Measurements from ENCODE around the gene LILRA6. TPM values are rescaled to one million over a fixed set of nuclear protein-coding genes. Genes with fewer than 3 reads are reported as not detected.
"Not testable (repeated sequence)": the region's sequence is repeated elsewhere in the genome, so short reads cannot be mapped to it uniquely, and the experiment has no call there.

LILRA6 gene
- total and polyA plus RNA-seq, 8 donors = 0.53 to 51.5 (median 0.74) TPM

DNA sequence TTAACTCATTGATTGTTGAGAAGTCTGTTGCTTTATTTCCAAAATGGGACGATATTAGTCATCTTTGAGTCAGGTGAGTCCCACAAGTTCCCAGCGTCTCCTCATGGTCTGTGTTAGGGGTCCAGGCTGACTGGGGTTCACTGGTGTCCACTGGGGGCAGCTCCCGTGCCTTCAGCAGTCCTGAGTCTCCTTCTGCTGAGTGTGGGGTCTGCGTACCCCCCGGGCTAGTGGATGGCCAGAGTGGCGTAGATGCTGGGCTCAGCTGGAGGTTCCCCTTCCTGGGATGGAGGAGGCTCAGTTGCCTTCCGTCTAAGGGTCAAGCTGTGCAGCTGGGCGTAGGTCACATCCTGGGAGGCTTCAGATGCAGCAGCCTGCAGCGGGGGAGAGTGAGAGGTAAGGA is 25.7 kb downstream of the LILRA6 start:
- Histone ChIP-seq H3K4me3 (no peak overlapping the region), H3K4me1 (peaks cover 0 to 53% of the 10 kb centered on the region in 2 donors), H3K9me3 (no peaks in the 10 kb centered on the region), H3K36me3 (peaks cover 0 to 38% of the 10 kb centered on the region in 2 donors), H3K27me3 (no peaks in the 10 kb centered on the region), H3K27ac (no peak overlapping the region)
- TF ChIP-seq, protein P1, sequence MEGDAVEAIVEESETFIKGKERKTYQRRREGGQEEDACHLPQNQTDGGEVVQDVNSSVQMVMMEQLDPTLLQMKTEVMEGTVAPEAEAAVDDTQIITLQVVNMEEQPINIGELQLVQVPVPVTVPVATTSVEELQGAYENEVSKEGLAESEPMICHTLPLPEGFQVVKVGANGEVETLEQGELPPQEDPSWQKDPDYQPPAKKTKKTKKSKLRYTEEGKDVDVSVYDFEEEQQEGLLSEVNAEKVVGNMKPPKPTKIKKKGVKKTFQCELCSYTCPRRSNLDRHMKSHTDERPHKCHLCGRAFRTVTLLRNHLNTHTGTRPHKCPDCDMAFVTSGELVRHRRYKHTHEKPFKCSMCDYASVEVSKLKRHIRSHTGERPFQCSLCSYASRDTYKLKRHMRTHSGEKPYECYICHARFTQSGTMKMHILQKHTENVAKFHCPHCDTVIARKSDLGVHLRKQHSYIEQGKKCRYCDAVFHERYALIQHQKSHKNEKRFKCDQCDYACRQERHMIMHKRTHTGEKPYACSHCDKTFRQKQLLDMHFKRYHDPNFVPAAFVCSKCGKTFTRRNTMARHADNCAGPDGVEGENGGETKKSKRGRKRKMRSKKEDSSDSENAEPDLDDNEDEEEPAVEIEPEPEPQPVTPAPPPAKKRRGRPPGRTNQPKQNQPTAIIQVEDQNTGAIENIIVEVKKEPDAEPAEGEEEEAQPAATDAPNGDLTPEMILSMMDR (IDR thresholded peaks at IDR 0.05) = no peak
- no peak for ATAC-seq
- no peak for DNase-seq
- intact Hi-C loops (cut with DNase I) = no loop called here

DNA sequence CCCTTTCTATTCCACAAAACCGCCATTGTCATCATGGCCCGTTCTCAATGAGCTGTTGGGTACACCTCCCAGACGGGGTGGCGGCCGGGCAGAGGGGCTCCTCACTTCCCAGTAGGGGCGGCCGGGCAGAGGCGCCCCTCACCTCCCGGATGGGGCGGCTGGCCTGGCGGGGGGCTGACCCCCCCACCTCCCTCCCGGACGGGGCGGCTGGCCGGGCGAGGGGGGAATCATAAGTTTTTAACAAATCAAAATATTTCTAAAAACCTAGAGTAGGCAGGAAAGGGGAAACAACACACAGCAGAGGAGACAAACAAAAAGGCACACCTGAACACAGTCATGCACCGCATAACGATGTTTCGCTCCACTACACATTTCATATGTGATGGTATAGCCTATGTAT is 27.9 kb downstream of the LILRA6 start:
- H3K27ac ChIP-seq; H3K4me3 ChIP-seq; intact Hi-C loops (cut with DNase I); H3K27me3 ChIP-seq; DNase-seq; H3K9me3 ChIP-seq; ATAC-seq: not testable (repeated sequence)
- Histone ChIP-seq H3K36me3 (peaks cover 0 to 38% of the 10 kb centered on the region in 2 donors), H3K4me1 (peaks cover 17 to 72% of the 10 kb centered on the region in 2 donors)

DNA sequence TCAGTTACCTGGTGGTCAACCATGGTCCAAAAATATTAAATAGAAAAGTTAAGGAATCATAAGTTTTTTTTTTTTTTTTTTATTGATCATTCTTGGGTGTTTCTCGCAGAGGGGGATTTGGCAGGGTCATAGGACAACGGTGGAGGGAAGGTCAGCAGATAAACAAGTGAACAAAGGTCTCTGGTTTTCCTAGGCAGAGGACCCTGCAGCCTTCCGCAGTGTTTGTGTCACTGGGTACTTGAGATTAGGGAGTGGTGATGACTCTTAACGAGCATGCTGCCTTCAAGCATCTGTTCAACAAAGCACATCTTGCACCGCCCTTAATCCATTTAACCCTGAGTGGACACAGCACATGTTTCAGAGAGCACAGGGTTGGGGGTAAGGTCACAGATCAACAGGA is 28.4 kb downstream of the LILRA6 start:
- intact Hi-C loops (cut with DNase I); ATAC-seq; H3K4me3 ChIP-seq; H3K9me3 ChIP-seq; H3K27me3 ChIP-seq; DNase-seq: not testable (repeated sequence)
- Histone ChIP-seq H3K4me1 (peaks cover 22 to 73% of the 10 kb centered on the region in 2 donors), H3K27ac (peak overlapping the region in 1 of 2 donors; percentile 18), H3K36me3 (peaks cover 0 to 33% of the 10 kb centered on the region in 2 donors)

DNA sequence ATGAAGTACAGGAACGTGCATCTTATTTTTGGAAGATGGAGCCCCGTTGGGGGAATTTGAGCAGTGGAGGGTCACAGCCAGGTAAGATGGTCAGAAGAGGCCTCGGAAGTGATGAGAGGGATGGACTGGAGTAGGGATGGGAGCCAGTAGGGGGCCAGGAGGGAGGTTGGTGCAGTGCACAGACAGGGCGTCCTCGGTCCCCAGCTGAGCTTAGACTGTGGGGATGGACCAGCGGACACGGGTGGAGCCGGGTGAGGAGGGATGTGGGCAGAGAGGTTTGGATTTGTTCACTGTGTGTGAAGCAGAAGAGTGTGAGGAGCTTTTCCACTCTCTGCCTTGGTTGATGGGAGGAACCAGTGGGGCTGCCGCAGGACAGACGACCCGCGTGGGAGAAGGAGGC is 31.4 kb downstream of the LILRA6 start:
- Histone ChIP-seq H3K27ac (peak overlapping the region; percentile 90 to 97), H3K36me3 (peaks cover 3 to 31% of the 10 kb centered on the region in 2 donors), H3K9me3 (no peaks in the 10 kb centered on the region), H3K27me3 (no peaks in the 10 kb centered on the region), H3K4me1 (peaks cover 51 to 84% of the 10 kb centered on the region in 2 donors), H3K4me3 (peak overlapping the region in 1 of 2 donors; percentile 22)
- TF ChIP-seq, protein P1 (IDR thresholded peaks at IDR 0.05) = no peak
- no peak for DNase-seq
- ATAC-seq = no peak
- intact Hi-C loops (cut with DNase I) = no loop called here

DNA sequence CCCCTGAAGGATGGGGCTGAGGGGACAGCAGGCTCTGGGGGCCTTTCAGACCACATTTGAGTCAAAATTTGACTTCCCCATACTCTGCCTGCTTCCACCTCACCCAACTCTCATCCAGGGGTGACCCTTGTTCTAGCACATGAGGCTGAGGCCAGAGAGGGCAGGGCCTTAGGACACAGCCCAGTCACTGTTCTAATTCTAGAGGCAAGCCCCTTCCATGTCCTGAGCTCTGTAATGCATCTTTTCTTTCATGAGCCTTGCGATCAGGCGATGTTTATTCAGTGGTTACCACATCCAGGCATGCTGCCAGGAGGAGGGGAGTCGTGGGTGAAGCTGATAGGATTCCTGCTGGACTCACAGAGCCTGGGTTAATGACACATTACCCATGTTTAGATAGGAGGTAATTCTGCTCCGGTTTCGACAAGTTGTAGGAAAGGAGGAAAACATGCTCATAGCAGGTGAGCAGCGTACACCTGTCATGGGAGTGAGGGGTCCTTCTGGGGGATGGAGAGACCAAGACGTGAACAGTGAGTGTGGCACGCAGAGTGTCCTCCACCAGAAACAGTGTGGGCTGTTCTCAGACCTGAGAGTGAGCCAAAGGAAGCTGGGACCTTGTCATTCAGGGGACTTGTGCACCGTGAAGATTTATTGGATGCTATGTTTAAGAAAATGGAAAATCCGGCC is 32.6 kb downstream of the LILRA6 start:
- no peaks in the 10 kb centered on the region for H3K27me3 ChIP-seq
- intact Hi-C loops (cut with DNase I) = no loop called here
- peak overlapping the region; percentile 90 to 97 for H3K27ac ChIP-seq
- H3K9me3 ChIP-seq = no peaks in the 10 kb centered on the region
- ATAC-seq = peak; percentile 68
- peaks cover 3 to 39% of the 10 kb centered on the region in 2 donors for H3K36me3 ChIP-seq
- peak; percentile 82 to 96 (median 91) for DNase-seq
- H3K4me1 ChIP-seq = peaks cover 60 to 89% of the 10 kb centered on the region in 2 donors
- peak overlapping the region in 1 of 2 donors; percentile 22 for H3K4me3 ChIP-seq
- TF ChIP-seq, protein P1 (IDR thresholded peaks at IDR 0.05) = no peak

DNA sequence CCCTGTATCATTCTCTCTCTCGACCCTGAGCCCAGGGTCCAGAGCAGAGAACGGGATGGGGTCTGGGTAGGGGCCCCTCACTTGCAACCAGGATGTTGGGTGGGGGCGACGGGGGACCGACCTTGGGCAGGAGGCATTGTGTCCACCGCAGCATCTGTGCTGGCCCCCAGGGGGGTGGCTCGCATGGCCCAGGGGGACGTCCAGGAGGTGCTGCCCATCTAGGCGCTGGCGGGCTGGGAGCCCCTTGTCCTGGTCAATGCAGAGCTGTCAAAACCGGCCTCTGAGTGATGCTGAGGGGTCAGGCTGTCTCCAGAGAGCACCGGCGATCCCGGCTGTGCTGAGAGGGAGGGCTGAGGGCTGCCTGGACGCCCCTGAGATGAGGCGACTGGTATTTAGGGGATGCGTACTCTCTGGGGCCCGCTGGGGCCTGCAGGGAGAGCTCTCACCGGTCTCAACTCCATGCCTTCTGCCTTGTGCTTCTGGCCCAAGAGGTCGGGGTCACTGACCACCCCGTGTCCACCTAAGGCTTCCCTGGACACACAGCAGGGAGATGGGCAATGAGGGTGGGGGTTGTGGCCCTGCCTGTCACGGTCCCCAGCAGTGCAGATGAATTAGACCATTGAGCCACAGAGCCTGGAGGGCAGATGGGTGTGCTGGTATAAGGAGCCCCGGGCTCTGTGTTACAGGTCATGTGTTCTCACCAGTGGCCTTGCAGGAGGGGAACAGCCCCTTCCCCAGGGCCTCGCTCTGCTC is 33.4 kb downstream of the LILRA6 start:
- Histone ChIP-seq H3K4me3 (peak overlapping the region in 1 of 2 donors; percentile 1), H3K27ac (peak overlapping the region; percentile 90 to 97), H3K36me3 (peaks cover 3 to 46% of the 10 kb centered on the region in 2 donors), H3K9me3 (no peaks in the 10 kb centered on the region), H3K4me1 (peaks cover 66 to 94% of the 10 kb centered on the region in 2 donors), H3K27me3 (no peaks in the 10 kb centered on the region)
- TF ChIP-seq, protein P1 (IDR thresholded peaks at IDR 0.05) = no peak
- ATAC-seq (peak; percentile 0), DNase-seq (peak in 1 of 4 donors; percentile 82)
- intact Hi-C loops (cut with DNase I) = no loop called here
